DOHH2 (cell line): Measurements from ENCODE around the gene SYT14.

ENCODE experiments used
- H3F3A ChIP-seq: fragments of 200-600 bp; sonication (generic), shearing (Covaris generic); 2 replicates; pipeline ENCODE4 v1.6.0; 2016; ENCODE audit warnings: antibody characterized with exemption, mild to moderate bottlenecking; ENCODE audit not compliant: control insufficient read depth, insufficient read depth
- H3K27ac ChIP-seq: fragments of 200-600 bp; sonication (generic); 2 replicates; pipeline ENCODE4 v1.5.1; 2014; ENCODE audit warnings: low read depth, mild to moderate bottlenecking, low read length, moderate library complexity
- H3K27me3 ChIP-seq: fragments of 200-600 bp; sonication (generic); 2 replicates; pipeline ENCODE4 v1.6.1; 2014; ENCODE audit warnings: mild to moderate bottlenecking, low read length, mixed read lengths; ENCODE audit not compliant: control insufficient read depth
- H3K36me3 ChIP-seq: fragments of 200-600 bp; sonication (generic); 2 replicates; pipeline ENCODE4 v1.6.1; 2014; ENCODE audit warnings: mild to moderate bottlenecking, low read length, moderate library complexity, mixed read lengths; ENCODE audit not compliant: control insufficient read depth
- H3K4me1 ChIP-seq: fragments of 200-600 bp; sonication (generic); 2 replicates; pipeline ENCODE4 v1.6.1; 2014; ENCODE audit warnings: mild to moderate bottlenecking, low read length, mixed read lengths; ENCODE audit not compliant: control insufficient read depth
- H3K4me2 ChIP-seq: fragments of 200-600 bp; sonication (generic); 2 replicates; pipeline ENCODE4 v1.6.0; 2014; ENCODE audit warnings: mild to moderate bottlenecking, low read length, moderate library complexity
- H3K4me3 ChIP-seq: fragments of 200-600 bp; sonication (generic); 2 replicates; pipeline ENCODE4 v1.5.1; 2014; ENCODE audit warnings: mild to moderate bottlenecking, low read length, mixed read lengths
- H3K79me2 ChIP-seq: fragments of 200-600 bp; sonication (generic); 2 replicates; pipeline ENCODE4 v1.6.1; 2014; ENCODE audit warnings: mild to moderate bottlenecking, low read length, mixed read lengths; ENCODE audit not compliant: control insufficient read depth
- H3K9me2 ChIP-seq: fragments of 200-600 bp; sonication (generic); replicated peaks from 2 replicates; pipeline ENCODE4 v1.6.1; 2014; ENCODE audit warnings: mild to moderate bottlenecking, low read length, mixed read lengths; ENCODE audit not compliant: control insufficient read depth
- H3K9me3 ChIP-seq: fragments of 200-600 bp; sonication (generic); 2 replicates; pipeline ENCODE4 v1.6.1; 2014; ENCODE audit warnings: antibody characterized with exemption, low read length, mixed read lengths; ENCODE audit not compliant: control insufficient read depth, insufficient read depth
- H4K20me1 ChIP-seq: fragments of 200-600 bp; sonication (generic); 2 replicates; pipeline ENCODE4 v1.6.0; 2014; ENCODE audit warnings: low read depth, mild to moderate bottlenecking, antibody characterized with exemption, low read length, moderate library complexity; ENCODE audit not compliant: control insufficient read depth, insufficient read depth
- EZH2phosphoT487 ChIP-seq: fragments of 200-600 bp; sonication (generic); IDR thresholded peaks from 2 replicates; pipeline ENCODE4 v1.6.1; 2017; ENCODE audit warnings: borderline replicate concordance, mild to moderate bottlenecking, antibody characterized with exemption, low read length, moderate library complexity, mixed read lengths
- TF ChIP-seq, protein P1 (sequence below): fragments of 200-600 bp; sonication (generic); IDR thresholded peaks from one replicate; pipeline ENCODE4 v1.5.1; 2014; ENCODE audit warnings: antibody characterized with exemption, mild to moderate bottlenecking, low read depth, low read length; ENCODE audit not compliant: poor library complexity, severe bottlenecking

SYT14 gene

DNA sequence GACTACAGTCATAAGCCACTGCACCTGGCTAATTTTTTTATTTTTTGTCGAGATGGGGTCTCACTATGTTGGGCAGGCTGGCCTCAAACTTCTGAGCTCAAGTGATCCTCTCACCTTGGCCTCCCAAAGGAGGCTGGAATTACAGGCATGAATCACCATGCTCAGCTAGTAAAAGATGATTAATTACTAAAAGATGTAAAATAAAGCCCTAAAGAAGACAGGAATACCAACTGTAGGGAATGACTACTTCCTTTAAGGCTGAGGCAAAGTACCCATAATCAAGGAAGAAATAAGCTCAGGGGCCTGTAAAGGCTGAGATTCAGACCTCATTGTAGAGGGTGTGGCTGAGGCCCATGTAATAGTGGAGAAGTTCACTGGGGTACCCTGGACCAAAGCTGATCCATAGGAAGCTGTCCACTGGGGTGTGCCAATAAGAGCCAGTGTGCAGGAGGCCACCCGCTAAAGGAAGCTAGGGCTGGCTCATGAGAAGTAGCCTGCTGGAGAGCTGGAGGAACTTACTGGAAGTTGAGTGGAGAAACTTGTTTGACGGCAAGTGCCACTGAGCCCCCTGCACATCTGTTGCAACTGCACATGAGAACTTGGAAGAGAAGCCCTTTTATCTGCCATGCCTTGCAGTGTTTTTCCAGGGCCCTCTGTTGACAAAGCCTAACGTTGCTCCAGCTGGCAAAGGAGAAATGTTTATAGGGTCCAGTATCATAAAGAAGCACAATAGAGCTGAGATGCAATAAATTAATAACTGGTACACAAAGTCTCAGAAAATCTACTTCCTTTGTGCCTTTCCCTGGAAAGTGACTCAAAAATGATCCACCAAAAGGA is 276.8 kb downstream of the SYT14 start:
- H4K20me1 ChIP-seq: no peaks in the 10 kb centered on the region
- no peaks in the 10 kb centered on the region for H3K9me2 ChIP-seq
- H3K27me3 ChIP-seq: no peaks in the 10 kb centered on the region
- no peaks in the 10 kb centered on the region for H3K4me1 ChIP-seq
- no peaks in the 10 kb centered on the region for H3K36me3 ChIP-seq
- no peaks in the 10 kb centered on the region for H3K79me2 ChIP-seq
- no peaks in the 10 kb centered on the region for H3K9me3 ChIP-seq
- H3F3A ChIP-seq: no peaks in the 10 kb centered on the region
- no peak for TF ChIP-seq EZH2phosphoT487
- TF ChIP-seq, protein P1, sequence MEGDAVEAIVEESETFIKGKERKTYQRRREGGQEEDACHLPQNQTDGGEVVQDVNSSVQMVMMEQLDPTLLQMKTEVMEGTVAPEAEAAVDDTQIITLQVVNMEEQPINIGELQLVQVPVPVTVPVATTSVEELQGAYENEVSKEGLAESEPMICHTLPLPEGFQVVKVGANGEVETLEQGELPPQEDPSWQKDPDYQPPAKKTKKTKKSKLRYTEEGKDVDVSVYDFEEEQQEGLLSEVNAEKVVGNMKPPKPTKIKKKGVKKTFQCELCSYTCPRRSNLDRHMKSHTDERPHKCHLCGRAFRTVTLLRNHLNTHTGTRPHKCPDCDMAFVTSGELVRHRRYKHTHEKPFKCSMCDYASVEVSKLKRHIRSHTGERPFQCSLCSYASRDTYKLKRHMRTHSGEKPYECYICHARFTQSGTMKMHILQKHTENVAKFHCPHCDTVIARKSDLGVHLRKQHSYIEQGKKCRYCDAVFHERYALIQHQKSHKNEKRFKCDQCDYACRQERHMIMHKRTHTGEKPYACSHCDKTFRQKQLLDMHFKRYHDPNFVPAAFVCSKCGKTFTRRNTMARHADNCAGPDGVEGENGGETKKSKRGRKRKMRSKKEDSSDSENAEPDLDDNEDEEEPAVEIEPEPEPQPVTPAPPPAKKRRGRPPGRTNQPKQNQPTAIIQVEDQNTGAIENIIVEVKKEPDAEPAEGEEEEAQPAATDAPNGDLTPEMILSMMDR: no peak
- H3K4me3 ChIP-seq: no peak overlapping the region
- no peak overlapping the region for H3K27ac ChIP-seq
- no peak overlapping the region for H3K4me2 ChIP-seq

DNA sequence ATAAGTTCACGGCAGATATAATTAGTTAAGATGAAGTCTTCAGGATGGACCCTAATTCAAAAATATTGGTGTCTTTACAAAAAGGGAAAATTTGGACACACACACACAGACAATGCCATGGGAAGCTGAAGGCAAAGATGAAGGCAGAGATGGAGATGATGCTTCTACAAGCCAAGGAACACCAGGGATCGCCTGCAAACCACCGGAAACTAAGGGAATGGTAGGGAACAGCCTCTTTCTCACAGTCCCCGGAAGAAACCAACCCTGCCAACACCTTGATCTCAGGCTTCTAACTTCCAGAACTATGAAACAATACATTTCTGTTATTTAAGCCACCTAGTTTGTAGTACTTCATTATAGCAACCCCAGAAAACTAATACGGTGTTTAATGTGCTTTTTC is 279.5 kb downstream of the SYT14 start:
- Histone ChIP-seq H3K36me3 (no peaks in the 10 kb centered on the region), H3K27ac (no peak overlapping the region), H3K4me3 (no peak overlapping the region), H3K9me2 (no peaks in the 10 kb centered on the region), H3F3A (no peaks in the 10 kb centered on the region), H3K4me2 (no peak overlapping the region), H3K9me3 (no peaks in the 10 kb centered on the region), H3K27me3 (no peaks in the 10 kb centered on the region), H3K4me1 (no peaks in the 10 kb centered on the region), H4K20me1 (no peaks in the 10 kb centered on the region), H3K79me2 (no peaks in the 10 kb centered on the region)
- TF ChIP-seq, protein P1: no peak
- no peak for TF ChIP-seq EZH2phosphoT487

DNA sequence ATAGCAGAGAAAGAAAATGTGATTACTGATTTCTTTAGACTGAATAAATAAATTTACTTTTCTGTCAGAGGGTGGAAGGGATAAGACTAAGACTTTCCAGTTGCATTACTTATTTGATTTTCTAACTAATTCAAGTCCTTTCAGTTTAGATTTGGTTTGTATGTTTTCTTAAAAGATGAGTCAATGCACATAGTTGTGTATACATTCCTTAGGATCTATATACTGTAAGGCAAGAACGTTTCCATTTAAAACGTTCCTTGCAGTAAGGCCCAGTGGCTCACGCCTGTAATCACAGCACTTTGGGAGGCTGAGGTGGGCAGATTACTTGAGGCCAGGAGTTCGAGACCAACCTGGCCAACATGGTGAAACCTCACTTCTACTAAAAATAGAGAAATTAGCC is 280.0 kb downstream of the SYT14 start:
- Histone ChIP-seq H3K27me3 (no peaks in the 10 kb centered on the region), H3K27ac (no peak overlapping the region), H3K9me3 (no peaks in the 10 kb centered on the region), H3K9me2 (no peaks in the 10 kb centered on the region), H3K4me3 (no peak overlapping the region), H3K4me2 (no peak overlapping the region), H3K79me2 (no peaks in the 10 kb centered on the region), H3K36me3 (no peaks in the 10 kb centered on the region), H3F3A (no peaks in the 10 kb centered on the region), H4K20me1 (no peaks in the 10 kb centered on the region), H3K4me1 (no peaks in the 10 kb centered on the region)
- TF ChIP-seq EZH2phosphoT487: no peak
- TF ChIP-seq, protein P1: no peak
